H9 (cell line): ENCODE measurements around the gene HNRNPU. TPM values are rescaled to one million over a fixed set of nuclear protein-coding genes. Genes with fewer than 3 reads are reported as not detected.

ENCODE experiments used
- DNase-seq: peaks from one replicate; pipeline ENCODE4 v3.0.0-alpha.2; 2017
- H2AFZ ChIP-seq: one replicate; pipeline ENCODE4 v1.6.1; 2013; ENCODE audit warnings: mild to moderate bottlenecking, low read length, control low read depth, moderate library complexity
- H2AK5ac ChIP-seq: 2 replicates; pipeline ENCODE4 v1.6.1; 2013; ENCODE audit warnings: low read length, control low read depth, mixed read lengths; ENCODE audit not compliant: insufficient read length
- H2BK120ac ChIP-seq: one replicate; pipeline ENCODE4 v1.6.1; 2013; ENCODE audit warnings: low read depth, mild to moderate bottlenecking, low read length, control low read depth, inconsistent platforms; ENCODE audit not compliant: poor library complexity, severe bottlenecking
- H2BK12ac ChIP-seq: 2 replicates; pipeline ENCODE4 v1.6.1; 2013; ENCODE audit warnings: low read length, control low read depth, mixed read lengths, low read depth; ENCODE audit not compliant: insufficient read length
- H2BK15ac ChIP-seq: 2 replicates; pipeline ENCODE4 v1.6.1; 2013; ENCODE audit warnings: low read depth, low read length, control low read depth
- H2BK20ac ChIP-seq: one replicate; pipeline ENCODE4 v1.6.1; 2013; ENCODE audit warnings: low read depth, mild to moderate bottlenecking, low read length, control low read depth, inconsistent platforms; ENCODE audit not compliant: poor library complexity, severe bottlenecking
- H2BK5ac ChIP-seq: 2 replicates; pipeline ENCODE4 v1.6.1; 2013; ENCODE audit warnings: low read length, control low read depth, mixed read lengths; ENCODE audit not compliant: insufficient read length
- H3K14ac ChIP-seq: 2 replicates; pipeline ENCODE4 v1.6.1; 2013; ENCODE audit warnings: low read length, control low read depth; ENCODE audit not compliant: insufficient read depth
- H3K18ac ChIP-seq: 2 replicates; pipeline ENCODE4 v1.6.1; 2013; ENCODE audit warnings: low read depth, mild to moderate bottlenecking, mixed read lengths, low read length, control low read depth; ENCODE audit not compliant: insufficient read length
- H3K23ac ChIP-seq: 2 replicates; pipeline ENCODE4 v1.6.1; 2013; ENCODE audit warnings: low read length, control low read depth, mixed read lengths, low read depth; ENCODE audit not compliant: insufficient read length
- H3K23me2 ChIP-seq: 2 replicates; pipeline ENCODE4 v1.6.1; 2013; ENCODE audit warnings: low read depth, mild to moderate bottlenecking, mixed read lengths, low read length, control low read depth; ENCODE audit not compliant: insufficient read length, poor library complexity, severe bottlenecking
- H3K27ac ChIP-seq: 2 replicates; pipeline ENCODE4 v1.5.1; 2013; ENCODE audit warnings: low read length, control low read depth, mixed read lengths, low read depth; ENCODE audit not compliant: insufficient read length
- H3K27me3 ChIP-seq: 2 replicates; pipeline ENCODE4 v1.6.1; 2013; ENCODE audit warnings: low read length, control low read depth, inconsistent platforms; ENCODE audit not compliant: insufficient read depth
- H3K4ac ChIP-seq: 2 replicates; pipeline ENCODE4 v1.6.1; 2013; ENCODE audit warnings: low read depth, mild to moderate bottlenecking, control low read depth, inconsistent platforms, low read length, moderate library complexity
- H3K4me1 ChIP-seq: 2 replicates; pipeline ENCODE4 v1.6.1; 2013; ENCODE audit warnings: low read length, control low read depth, inconsistent platforms; ENCODE audit not compliant: insufficient read depth
- H3K4me2 ChIP-seq: 2 replicates; pipeline ENCODE4 v1.6.1; 2013; ENCODE audit warnings: low read length, control low read depth, mixed read lengths; ENCODE audit not compliant: insufficient read length, insufficient read depth
- H3K56ac ChIP-seq: 2 replicates; pipeline ENCODE4 v1.6.1; 2013; ENCODE audit warnings: low read depth, mild to moderate bottlenecking, mixed read lengths, low read length, control low read depth; ENCODE audit not compliant: insufficient read length
- H3K79me1 ChIP-seq: 2 replicates; pipeline ENCODE4 v1.6.1; 2013; ENCODE audit warnings: low read depth, mild to moderate bottlenecking, moderate library complexity, low read length, control low read depth, inconsistent platforms; ENCODE audit not compliant: insufficient read depth, poor library complexity, severe bottlenecking
- H3K79me2 ChIP-seq: 2 replicates; pipeline ENCODE4 v1.6.1; 2013; ENCODE audit warnings: low read length, control low read depth, inconsistent platforms; ENCODE audit not compliant: insufficient read depth
- H3K9ac ChIP-seq: 2 replicates; pipeline ENCODE4 v1.6.1; 2013; ENCODE audit warnings: low read length, control low read depth, mixed read lengths; ENCODE audit not compliant: insufficient read length; ENCODE audit errors: extremely low read depth
- H3K9me3 ChIP-seq: one replicate; pipeline ENCODE4 v1.6.1; 2013; ENCODE audit warnings: low read depth, low read length, inconsistent platforms; ENCODE audit not compliant: control insufficient read depth
- H3T11ph ChIP-seq: one replicate; pipeline ENCODE4 v1.6.1; 2013; ENCODE audit warnings: mild to moderate bottlenecking, low read length, control low read depth, inconsistent platforms
- H4K20me1 ChIP-seq: one replicate; pipeline ENCODE4 v1.6.1; 2013; ENCODE audit not compliant: control insufficient read depth, insufficient read length, insufficient read depth
- H4K5ac ChIP-seq: 2 replicates; pipeline ENCODE4 v1.6.1; 2013; ENCODE audit warnings: low read depth, mild to moderate bottlenecking, mixed read lengths, low read length, control low read depth; ENCODE audit not compliant: insufficient read length
- H4K8ac ChIP-seq: replicated peaks from 2 replicates; pipeline ENCODE4 v1.6.1; 2013; ENCODE audit warnings: low read length, control low read depth, mixed read lengths, low read depth; ENCODE audit not compliant: insufficient read length
- H4K91ac ChIP-seq: 2 replicates; pipeline ENCODE4 v1.6.1; 2013; ENCODE audit warnings: low read depth, mild to moderate bottlenecking, moderate library complexity, mixed read lengths, low read length, control low read depth; ENCODE audit not compliant: insufficient read length
- H3K27ac Mint-ChIP-seq, 3 experiments: 2 replicates in 2 of 3; 3 replicates in 1 of 3; pipeline ENCODE4 v1.8.0; 2020 to 2021; ENCODE audit warnings: mixed read lengths in 3 of 3, mild to moderate bottlenecking in 1 of 3, moderate library complexity in 1 of 3
- H3K27me3 Mint-ChIP-seq: 2 replicates; pipeline ENCODE4 v1.8.0; 2021; ENCODE audit warnings: low read depth, mild to moderate bottlenecking, moderate library complexity, mixed read lengths
- H3K36me3 Mint-ChIP-seq, 3 experiments: 2 replicates in 2 of 3; 3 replicates in 1 of 3; pipeline ENCODE4 v1.8.0; 2020 to 2021; ENCODE audit warnings: low read depth in 3 of 3, mixed read lengths in 3 of 3; ENCODE audit not compliant: insufficient read depth in 1 of 3
- H3K4me1 Mint-ChIP-seq, 2 experiments: 2 replicates each; pipeline ENCODE4 v1.8.0; 2020; ENCODE audit warnings: mixed read lengths in 2 of 2
- H3K4me3 Mint-ChIP-seq, 2 experiments: 2 replicates in 1 of 2; 3 replicates in 1 of 2; pipeline ENCODE4 v1.8.0; 2020 to 2021; ENCODE audit warnings: mild to moderate bottlenecking in 2 of 2, mixed read lengths in 2 of 2, moderate library complexity in 1 of 2
- H3K9me3 Mint-ChIP-seq, 2 experiments: 2 replicates in 1 of 2; 3 replicates in 1 of 2; pipeline ENCODE4 v1.8.0; 2020; ENCODE audit warnings: mild to moderate bottlenecking in 2 of 2, mixed read lengths in 2 of 2, moderate library complexity in 1 of 2
- CTCF ChIP-seq: fragments of 200-600 bp; sonication (generic); conservative IDR thresholded peaks from 3 replicates; pipeline ENCODE4 v1.8.0; 2021; ENCODE audit warnings: antibody characterized with exemption, mild to moderate bottlenecking
- WGBS: extraction: QIAGEN DNeasy Blood & Tissue Kit; methylation state at CpG from one replicate; pipeline ENCODE4 v1.1.7; 2013; ENCODE audit warnings: missing lambda C conversion rate, low lambda C conversion rate, mixed read lengths; ENCODE audit not compliant: insufficient read length; ENCODE audit errors: extremely low coverage; 5-methylcytosine and 5-hydroxymethylcytosine counted together
- total RNA-seq: library from RNA; stranded (reverse); gene quantifications from 2 replicates; pipeline ENCODE4 v1.2.1, GENCODE V29; 2021

HNRNPU gene
- total RNA-seq, 1 experiment from 2014 or later, result 657 TPM

DNA sequence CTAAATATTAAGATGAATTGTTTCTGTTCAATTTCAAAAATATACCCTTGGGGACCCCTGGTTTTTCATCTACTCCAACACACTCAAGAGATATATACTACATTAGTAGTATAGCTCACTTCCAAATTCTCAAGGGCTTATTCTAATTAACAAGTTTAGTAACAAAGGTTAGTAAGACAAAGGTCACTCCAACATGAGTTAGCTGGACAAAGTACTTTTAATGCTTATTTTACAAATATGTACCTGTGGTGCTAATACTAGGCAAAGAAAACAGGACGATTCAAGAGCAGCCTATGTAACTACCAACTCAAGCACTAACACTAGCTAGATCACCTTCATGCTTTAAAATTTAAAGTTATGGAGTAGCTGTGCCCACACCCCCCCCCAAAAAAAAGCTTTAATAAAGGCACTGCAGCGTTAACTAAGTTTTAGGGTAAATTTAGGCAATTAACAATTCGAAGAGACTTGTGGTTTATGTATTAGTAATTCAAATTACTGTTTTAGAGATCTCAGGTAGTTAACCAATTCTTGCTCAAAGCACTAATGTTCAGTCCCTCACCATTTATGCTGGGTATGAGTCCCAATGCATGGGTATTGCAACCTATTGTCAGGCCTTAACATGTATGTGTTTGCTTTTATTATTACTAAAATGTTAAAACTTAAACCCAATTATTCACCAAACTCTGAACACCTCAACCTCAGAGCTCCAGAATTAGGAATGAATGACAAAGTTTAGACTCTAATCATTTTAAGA is 14.1 kb downstream of the HNRNPU start:
- Histone ChIP-seq H2AK5ac (no peak overlapping the region), H4K8ac (no peak overlapping the region), H3K79me1 (no peaks in the 10 kb centered on the region), H2BK5ac (no peak overlapping the region), H3K27me3 (no peaks in the 10 kb centered on the region), H4K5ac (no peak overlapping the region), H2BK20ac (no peak overlapping the region), H3K9ac (no peak overlapping the region), H3K23me2 (no peaks in the 10 kb centered on the region), H3K9me3 (no peaks in the 10 kb centered on the region), H3K79me2 (no peaks in the 10 kb centered on the region), H4K20me1 (no peaks in the 10 kb centered on the region), H3K56ac (no peak overlapping the region), H3K23ac (no peak overlapping the region), H3K14ac (no peak overlapping the region), H2BK12ac (no peak overlapping the region), H2AFZ (no peak overlapping the region), H4K91ac (no peak overlapping the region), H2BK120ac (no peak overlapping the region), H3K18ac (no peak overlapping the region), H3K27ac (no peak overlapping the region), H3K4me2 (no peak overlapping the region), H3K4ac (no peak overlapping the region), H2BK15ac (no peak overlapping the region), H3T11ph (no peak overlapping the region), H3K4me1 (no peaks in the 10 kb centered on the region)
- Mint-ChIP-seq H3K27ac (peak overlapping the region in 1 of 3 experiments; percentile 87; a peak in 2 of 7 replicates), H3K4me1 (peaks cover under 1 to 3% of the 10 kb centered on the region in 2 experiments; a peak in 1 of 4 replicates), H3K4me3 (no peak overlapping the region), H3K27me3 (no peaks in the 10 kb centered on the region), H3K9me3 (no peaks in the 10 kb centered on the region), H3K36me3 (peaks cover 65 to 96% (median 91%) of the 10 kb centered on the region in 3 experiments)
- TF ChIP-seq CTCF, result no peak
- no peak for DNase-seq
- WGBS, result no CpG with 5 or more reads among the region's 3 CpGs
